Ramos (cell line): Measurements from ENCODE around the gene SND1.

Source experiments
- in situ Hi-C: fragments of 300-500 bp; cut with MboI; formaldehyde crosslinking; loops from one replicate; pipeline ENCODE4 v1.14.3; 2022; ENCODE audit warnings: low sequenced_read_pairs; ENCODE audit not compliant: unreplicated experiment

SND1 gene

GRCh38 chr7:127793582-127793981 lies 141.6 kb downstream of the SND1 start:
- in situ Hi-C loops, result no loop called here

GRCh38 chr7:127794136-127794535 lies 142.1 kb downstream of the SND1 start:
- in situ Hi-C loops, result no loop called here

GRCh38 chr7:127794551-127794950 lies 142.6 kb downstream of the SND1 start:
- in situ Hi-C loops, result no loop called here

GRCh38 chr7:127798023-127798422 lies 146.0 kb downstream of the SND1 start:
- in situ Hi-C loops, result no loop called here

- in situ Hi-C loops, result no loop called here
Measured at GRCh38 chr7:127798769-127799372, 146.9 kb downstream of the SND1 start.

- in situ Hi-C loops, result no loop called here
Measured at GRCh38 chr7:127799535-127800305, 147.7 kb downstream of the SND1 start.

GRCh38 chr7:127802845-127803244 lies 150.9 kb downstream of the SND1 start:
- in situ Hi-C loops, result no loop called here

- in situ Hi-C loops, result no loop called here
Measured at GRCh38 chr7:127803626-127804025, 151.6 kb downstream of the SND1 start.

GRCh38 chr7:127807340-127807739 lies 155.3 kb downstream of the SND1 start:
- in situ Hi-C loops, result no loop called here

- in situ Hi-C loops, result no loop called here
Measured at GRCh38 chr7:127807829-127808228, 155.8 kb downstream of the SND1 start.

- in situ Hi-C loops, result no loop called here
Measured at GRCh38 chr7:127809261-127809702, 157.3 kb downstream of the SND1 start.

GRCh38 chr7:127810113-127810512 lies 158.1 kb downstream of the SND1 start:
- in situ Hi-C loops, result no loop called here

GRCh38 chr7:127810696-127811660 lies 159.0 kb downstream of the SND1 start:
- in situ Hi-C loops, result no loop called here

GRCh38 chr7:127812540-127812939 lies 160.5 kb downstream of the SND1 start:
- in situ Hi-C loops, result no loop called here

GRCh38 chr7:127813991-127814541 lies 162.1 kb downstream of the SND1 start:
- in situ Hi-C loops, result no loop called here

GRCh38 chr7:127815631-127816145 lies 163.7 kb downstream of the SND1 start:
- in situ Hi-C loops, result no loop called here

GRCh38 chr7:127816354-127817190 lies 164.6 kb downstream of the SND1 start:
- in situ Hi-C loops, result no loop called here

- in situ Hi-C loops, result no loop called here
Measured at GRCh38 chr7:127817466-127817865, 165.5 kb downstream of the SND1 start.

- in situ Hi-C loops, result no loop called here
Measured at GRCh38 chr7:127818306-127818705, 166.3 kb downstream of the SND1 start.
